Spleen (tissue), 7 donors: Measurements from ENCODE around the gene STX16.

Experiments used
- CTCF ChIP-seq, 11 experiments: fragments of 200-600 bp in 7 of 11; fragments of 450-650 bp in 4 of 11; sonication (generic) in 4 of 11; IDR thresholded peaks in 8 of 11; conservative IDR thresholded peaks in 3 of 11; 1 replicate in 7 of 11; 2 replicates in 4 of 11; pipeline versions ENCODE4 v1.4.0 to v1.8.0; 2016 to 2021; ENCODE audit warnings: antibody characterized with exemption in 11 of 11, inconsistent platforms in 4 of 11, mild to moderate bottlenecking in 1 of 11
- POLR2A ChIP-seq, 3 donors: fragments of 450-650 bp; IDR thresholded peaks; one replicate each; pipeline ENCODE4 v1.5.1; 2017; ENCODE audit warnings: antibody characterized with exemption in 3 of 3, mild to moderate bottlenecking in 1 of 3
- POLR2AphosphoS5 ChIP-seq, 3 donors: sonication (generic); formaldehyde crosslinking; IDR thresholded peaks; one replicate each; pipeline ENCODE4 v1.5.1; 2017; ENCODE audit warnings: antibody characterized with exemption in 3 of 3
- donor health status: DM: no; HTN: no; CAD: no; lungs with moderate emphysema.
- donor health status: DM: no; HTN: no; CAD: no.
- donor health status: DM: no; HTN: no; CAD: no.

GRCh38 chr20:58705208-58705926, 54.3 kb downstream of the STX16 start:
- TF ChIP-seq CTCF (IDR thresholded peaks at IDR 0.05 in 8 of 11, conservative IDR thresholded peaks at IDR 0.05 in 3 of 11) (no peak), POLR2A (IDR thresholded peaks at IDR 0.05) (no peak), POLR2AphosphoS5 (IDR thresholded peaks at IDR 0.05) (no peak)
